Measurements from ENCODE around the gene CHD6. TPM values are rescaled to one million over a fixed set of nuclear protein-coding genes. Genes with fewer than 3 reads are reported as not detected.

CHD6 gene
- total and polyA plus RNA-seq, 2 of the 13 experiments (the other 11 are each of a cell fraction or from before 2014, with no cell fraction given) = 14.4 to 52.0 TPM

GRCh38 chr20:41457173-41457857 is 160.9 kb downstream of the CHD6 start:
- no peaks in the 10 kb centered on the region for H3K27me3 ChIP-seq (ENCODE audit: control insufficient read depth in 1 of 2, insufficient read depth in 2 of 2, low read length in 2 of 2)
- ChIA-PET CTCF (ENCODE audit: low intra/inter-chr PET ratio, low total read pairs) (no interaction called here), POLR2A (no interaction called here)
- intact Hi-C loops (cut with micrococcal nuclease; ENCODE audit: unreplicated experiment) = no loop called here
- no peaks in the 10 kb centered on the region for H3K4me1 ChIP-seq (ENCODE audit: insufficient read depth, low read length)
- H3K4me3 ChIP-seq (replicated peaks in 1 of 3; ENCODE audit: insufficient read depth in 1 of 3, low read depth in 2 of 3, low read length in 3 of 3) = no peak overlapping the region
- no peak overlapping the region for H3K27ac ChIP-seq (ENCODE audit: extremely low read length, insufficient read depth, low read length)
- H2AFZ ChIP-seq (ENCODE audit: low read length) = no peak overlapping the region
- peaks cover 34 to 62% of the 10 kb centered on the region in 2 experiments for H3K36me3 ChIP-seq (replicated peaks in 1 of 2; ENCODE audit: control insufficient read depth in 1 of 2, insufficient read depth in 2 of 2, low read length in 2 of 2)
- no peaks in the 10 kb centered on the region for H4K20me1 ChIP-seq (ENCODE audit: insufficient read depth, low read length)
- no peak overlapping the region for H3K9ac ChIP-seq (ENCODE audit: insufficient read depth, low read depth, low read length)
- H3K4me2 ChIP-seq (ENCODE audit: low read depth, low read length) = no peak overlapping the region
- no TSS peak for BruUV-seq (replicated peaks)
- 96% methylated on average over 17 of the region's 17 CpGs for WGBS (ENCODE audit: low lambda C conversion rate)
- in situ Hi-C loops (cut with HindIII; ENCODE audit: extremely low pct_ligation_motif_present, low pct_unique_long_range_greater_than_20kb) = no loop called here
- TF ChIP-seq ZNF550 (CRISPR knock-in tag; IDR thresholded peaks at IDR 0.05; ENCODE audit: borderline replicate concordance) (0 out of 2 replicates have a peak, but pooled peaks have one; percentile 64), CBX5 (CRISPR knock-in tag; IDR thresholded peaks at IDR 0.05; ENCODE audit: borderline replicate concordance) (no peak), MTA3 (CRISPR knock-in tag; IDR thresholded peaks at IDR 0.05) (no peak), ZNF326 (CRISPR knock-in tag; IDR thresholded peaks at IDR 0.05; ENCODE audit: borderline replicate concordance) (no peak), ZMYM2 (CRISPR knock-in tag; IDR thresholded peaks at IDR 0.05) (no peak), DMAP1 (CRISPR knock-in tag; IDR thresholded peaks at IDR 0.05) (no peak), CBX1 (IDR thresholded peaks at IDR 0.05; ENCODE audit: low read depth) (no peak), HNRNPLL (IDR thresholded peaks at IDR 0.05; ENCODE audit: low read depth, low read length, poor library complexity, severe bottlenecking) (no peak), IKZF1 (IDR thresholded peaks at IDR 0.05) (no peak), NFE2L1 (CRISPR knock-in tag; IDR thresholded peaks at IDR 0.05; ENCODE audit: borderline replicate concordance) (0 out of 2 replicates have a peak, but pooled peaks have one; percentile 40), ZNF496 (CRISPR knock-in tag; IDR thresholded peaks at IDR 0.05; ENCODE audit: insufficient replicate concordance) (no peak), SP140L (CRISPR knock-in tag; IDR thresholded peaks at IDR 0.05; ENCODE audit: borderline replicate concordance) (no peak), SPEN (CRISPR knock-in tag; IDR thresholded peaks at IDR 0.05; ENCODE audit: low read depth) (no peak), ZNF567 (CRISPR knock-in tag; IDR thresholded peaks at IDR 0.05; ENCODE audit: borderline replicate concordance) (0 out of 2 replicates have a peak, but pooled peaks have one; percentile 32), SNAI1 (CRISPR knock-in tag; IDR thresholded peaks at IDR 0.05; ENCODE audit: borderline replicate concordance) (no peak), ZFP1 (CRISPR knock-in tag; IDR thresholded peaks at IDR 0.05) (no peak)
- TF ChIP-seq, protein P1, sequence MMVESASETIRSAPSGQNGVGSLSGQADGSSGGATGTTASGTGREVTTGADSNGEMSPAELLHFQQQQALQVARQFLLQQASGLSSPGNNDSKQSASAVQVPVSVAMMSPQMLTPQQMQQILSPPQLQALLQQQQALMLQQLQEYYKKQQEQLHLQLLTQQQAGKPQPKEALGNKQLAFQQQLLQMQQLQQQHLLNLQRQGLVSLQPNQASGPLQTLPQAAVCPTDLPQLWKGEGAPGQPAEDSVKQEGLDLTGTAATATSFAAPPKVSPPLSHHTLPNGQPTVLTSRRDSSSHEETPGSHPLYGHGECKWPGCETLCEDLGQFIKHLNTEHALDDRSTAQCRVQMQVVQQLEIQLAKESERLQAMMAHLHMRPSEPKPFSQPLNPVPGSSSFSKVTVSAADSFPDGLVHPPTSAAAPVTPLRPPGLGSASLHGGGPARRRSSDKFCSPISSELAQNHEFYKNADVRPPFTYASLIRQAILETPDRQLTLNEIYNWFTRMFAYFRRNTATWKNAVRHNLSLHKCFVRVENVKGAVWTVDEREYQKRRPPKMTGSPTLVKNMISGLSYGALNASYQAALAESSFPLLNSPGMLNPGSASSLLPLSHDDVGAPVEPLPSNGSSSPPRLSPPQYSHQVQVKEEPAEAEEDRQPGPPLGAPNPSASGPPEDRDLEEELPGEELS (CRISPR knock-in tag; IDR thresholded peaks at IDR 0.05) = no peak
- ATAC-seq = no peak
- no peak for DNase-seq (ENCODE audit: low spot score)
- no peak for FAIRE-seq
- H3K9me3 ChIP-seq (ENCODE audit: low read length) = peaks cover 5% of the 10 kb centered on the region; the same call in 1 of the 2 replicates
- H3K79me2 ChIP-seq (ENCODE audit: insufficient read depth, low read length) = no peaks in the 10 kb centered on the region

Measured in HepG2 (cell line).